NT2/D1 (cell line): ENCODE data around the gene AQR.

Source experiments
- DNase-seq: peaks from one replicate; pipeline ENCODE4 v3.0.0-alpha.2; 2011; ENCODE audit warnings: low read depth, low spot score
- H3K27me3 ChIP-seq: 2 replicates; pipeline ENCODE4 v1.6.0; 2011; ENCODE audit warnings: mild to moderate bottlenecking; ENCODE audit not compliant: insufficient read length, insufficient read depth
- H3K36me3 ChIP-seq: 2 replicates; pipeline ENCODE4 v1.6.1; 2011; ENCODE audit warnings: mild to moderate bottlenecking, low read length, mixed read lengths; ENCODE audit not compliant: insufficient read depth, insufficient read length
- H3K4me1 ChIP-seq: 2 replicates; pipeline ENCODE4 v1.5.1; 2011; ENCODE audit not compliant: insufficient read depth, insufficient read length
- H3K4me3 ChIP-seq: 2 replicates; pipeline ENCODE4 v1.5.1; 2011; ENCODE audit warnings: low read depth; ENCODE audit not compliant: insufficient read length
- H3K9ac ChIP-seq: 2 replicates; pipeline ENCODE4 v1.6.0; 2011; ENCODE audit warnings: low read depth; ENCODE audit not compliant: insufficient read length
- H3K9me3 ChIP-seq: 2 replicates; pipeline ENCODE4 v1.5.1; 2011; ENCODE audit warnings: mild to moderate bottlenecking, low read length; ENCODE audit not compliant: insufficient read depth
- SUZ12 ChIP-seq: IDR thresholded peaks from 2 replicates; pipeline ENCODE4 v1.6.1; 2011; ENCODE audit not compliant: insufficient read length, insufficient read depth; ENCODE audit errors: extremely low read depth
- YY1 ChIP-seq: IDR thresholded peaks from 2 replicates; pipeline ENCODE4 v1.6.1; 2011; ENCODE audit not compliant: insufficient read length, insufficient read depth
- ZNF274 ChIP-seq: IDR thresholded peaks from 2 replicates; pipeline ENCODE4 v1.6.1; 2011; ENCODE audit warnings: mild to moderate bottlenecking, low read depth, low read length

Gene AQR

GRCh38 chr15:34893967-34894366, 75.6 kb downstream of the AQR start:
- no peak overlapping the region for H3K4me3 ChIP-seq
- peaks cover 50% of the 10 kb centered on the region for H3K36me3 ChIP-seq
- no peaks in the 10 kb centered on the region for H3K4me1 ChIP-seq
- H3K27me3 ChIP-seq: no peaks in the 10 kb centered on the region
- H3K9ac ChIP-seq: no peak overlapping the region
- TF ChIP-seq ZNF274 (no peak), YY1 (no peak)
- peaks cover 28% of the 10 kb centered on the region for H3K9me3 ChIP-seq
- no peak for DNase-seq

GRCh38 chr15:34892963-34893591, 76.5 kb downstream of the AQR start:
- no peaks in the 10 kb centered on the region for H3K27me3 ChIP-seq
- no peaks in the 10 kb centered on the region for H3K4me1 ChIP-seq
- peaks cover 49% of the 10 kb centered on the region for H3K36me3 ChIP-seq
- no peak for DNase-seq
- peaks cover 28% of the 10 kb centered on the region for H3K9me3 ChIP-seq
- no peak overlapping the region for H3K4me3 ChIP-seq
- H3K9ac ChIP-seq: no peak overlapping the region
- TF ChIP-seq ZNF274 (no peak), YY1 (no peak), SUZ12 (no peak)

- TF ChIP-seq ZNF274 (no peak), YY1 (no peak), SUZ12 (no peak)
- no peak for DNase-seq
- H3K4me1 ChIP-seq: no peaks in the 10 kb centered on the region
- H3K4me3 ChIP-seq: no peak overlapping the region
- H3K36me3 ChIP-seq: peaks cover 34% of the 10 kb centered on the region
- H3K9me3 ChIP-seq: peaks cover 28% of the 10 kb centered on the region
- no peak overlapping the region for H3K9ac ChIP-seq
- H3K27me3 ChIP-seq: no peaks in the 10 kb centered on the region
Observed at GRCh38 chr15:34890424-34890823, 79.1 kb downstream of the AQR start.

GRCh38 chr15:34889476-34889875, 80.1 kb downstream of the AQR start:
- DNase-seq: no peak
- TF ChIP-seq SUZ12 (no peak), YY1 (no peak)
- Histone ChIP-seq H3K9me3 (peaks cover 24% of the 10 kb centered on the region), H3K27me3 (no peaks in the 10 kb centered on the region), H3K4me1 (no peaks in the 10 kb centered on the region), H3K9ac (no peak overlapping the region), H3K36me3 (peaks cover 35% of the 10 kb centered on the region), H3K4me3 (no peak overlapping the region)

GRCh38 chr15:34886134-34886533, 83.4 kb downstream of the AQR start:
- no peak for DNase-seq
- Histone ChIP-seq H3K36me3 (peaks cover 34% of the 10 kb centered on the region), H3K4me3 (no peak overlapping the region), H3K9ac (no peak overlapping the region), H3K4me1 (no peaks in the 10 kb centered on the region), H3K27me3 (no peaks in the 10 kb centered on the region), H3K9me3 (no peaks in the 10 kb centered on the region)
- no peak for TF ChIP-seq SUZ12
- TF ChIP-seq ZNF274: no peak
- TF ChIP-seq YY1: no peak

- Histone ChIP-seq H3K27me3 (no peaks in the 10 kb centered on the region), H3K4me3 (no peak overlapping the region), H3K36me3 (peaks cover 28% of the 10 kb centered on the region), H3K4me1 (no peaks in the 10 kb centered on the region), H3K9me3 (no peaks in the 10 kb centered on the region), H3K9ac (no peak overlapping the region)
- TF ChIP-seq YY1 (no peak), SUZ12 (no peak), ZNF274 (no peak)
- no peak for DNase-seq
Observed at GRCh38 chr15:34883633-34884032, 85.9 kb downstream of the AQR start.

GRCh38 chr15:34883042-34883441, 86.5 kb downstream of the AQR start:
- no peak for TF ChIP-seq YY1
- TF ChIP-seq ZNF274: no peak
- no peak for TF ChIP-seq SUZ12
- no peaks in the 10 kb centered on the region for H3K27me3 ChIP-seq
- DNase-seq: no peak
- H3K36me3 ChIP-seq: peaks cover 28% of the 10 kb centered on the region
- H3K9me3 ChIP-seq: no peaks in the 10 kb centered on the region
- no peaks in the 10 kb centered on the region for H3K4me1 ChIP-seq
- no peak overlapping the region for H3K9ac ChIP-seq
- no peak overlapping the region for H3K4me3 ChIP-seq

- peaks cover 37% of the 10 kb centered on the region for H3K36me3 ChIP-seq
- H3K9ac ChIP-seq: no peak overlapping the region
- no peaks in the 10 kb centered on the region for H3K4me1 ChIP-seq
- H3K9me3 ChIP-seq: no peaks in the 10 kb centered on the region
- no peaks in the 10 kb centered on the region for H3K27me3 ChIP-seq
- DNase-seq: no peak
- TF ChIP-seq YY1: no peak
- TF ChIP-seq ZNF274: no peak
- no peak for TF ChIP-seq SUZ12
- H3K4me3 ChIP-seq: no peak overlapping the region
Observed at GRCh38 chr15:34879107-34879506, 90.4 kb downstream of the AQR start.
